SU-DHL-6 (cell line): ENCODE data around the gene SIDT2.

ENCODE experiments used
- EZH2phosphoT487 ChIP-seq: fragments of 200-600 bp; sonication (generic), shearing (Covaris generic); conservative IDR thresholded peaks from 2 replicates; pipeline ENCODE4 v1.6.1; 2018; ENCODE audit warnings: mild to moderate bottlenecking, antibody characterized with exemption, low read length, moderate library complexity, mixed read lengths
- TF ChIP-seq, protein P1 (sequence below): fragments of 200-600 bp; sonication (generic); IDR thresholded peaks from one replicate; pipeline ENCODE4 v1.5.1; 2017; ENCODE audit warnings: antibody characterized with exemption, mild to moderate bottlenecking, low read length, moderate library complexity; ENCODE audit not compliant: insufficient read depth, poor library complexity, severe bottlenecking

- TF ChIP-seq, protein P1, sequence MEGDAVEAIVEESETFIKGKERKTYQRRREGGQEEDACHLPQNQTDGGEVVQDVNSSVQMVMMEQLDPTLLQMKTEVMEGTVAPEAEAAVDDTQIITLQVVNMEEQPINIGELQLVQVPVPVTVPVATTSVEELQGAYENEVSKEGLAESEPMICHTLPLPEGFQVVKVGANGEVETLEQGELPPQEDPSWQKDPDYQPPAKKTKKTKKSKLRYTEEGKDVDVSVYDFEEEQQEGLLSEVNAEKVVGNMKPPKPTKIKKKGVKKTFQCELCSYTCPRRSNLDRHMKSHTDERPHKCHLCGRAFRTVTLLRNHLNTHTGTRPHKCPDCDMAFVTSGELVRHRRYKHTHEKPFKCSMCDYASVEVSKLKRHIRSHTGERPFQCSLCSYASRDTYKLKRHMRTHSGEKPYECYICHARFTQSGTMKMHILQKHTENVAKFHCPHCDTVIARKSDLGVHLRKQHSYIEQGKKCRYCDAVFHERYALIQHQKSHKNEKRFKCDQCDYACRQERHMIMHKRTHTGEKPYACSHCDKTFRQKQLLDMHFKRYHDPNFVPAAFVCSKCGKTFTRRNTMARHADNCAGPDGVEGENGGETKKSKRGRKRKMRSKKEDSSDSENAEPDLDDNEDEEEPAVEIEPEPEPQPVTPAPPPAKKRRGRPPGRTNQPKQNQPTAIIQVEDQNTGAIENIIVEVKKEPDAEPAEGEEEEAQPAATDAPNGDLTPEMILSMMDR: no peak
- TF ChIP-seq EZH2phosphoT487: no peak
Observed at GRCh38 chr11:117176186-117176585, 2.4 kb upstream of the SIDT2 start.
